Neural cell (in vitro differentiated cells): Measurements from ENCODE around the gene MFF. TPM values are rescaled to one million over a fixed set of nuclear protein-coding genes. Genes with fewer than 3 reads are reported as not detected.

ENCODE experiments used
- H2AFZ ChIP-seq: fragments of 200-600, 300-800 bp; sonication (generic), shearing (Covaris generic); 2 replicates; pipeline ENCODE4 v1.6.0; 2014; ENCODE audit warnings: low read depth, mild to moderate bottlenecking, antibody characterized with exemption, low read length, moderate library complexity
- H3F3A ChIP-seq: fragments of 200-600 bp; shearing (Covaris generic); 2 replicates; pipeline ENCODE4 v1.6.1; 2016; ENCODE audit warnings: mild to moderate bottlenecking, moderate library complexity, mixed read lengths, antibody characterized with exemption, low read length; ENCODE audit not compliant: insufficient read depth, poor library complexity, severe bottlenecking
- H3K27ac ChIP-seq: fragments of 200-600, 300-800 bp; sonication (generic), shearing (Covaris generic); 2 replicates; pipeline ENCODE4 v1.5.1; 2014; ENCODE audit warnings: mild to moderate bottlenecking, low read length, moderate library complexity
- H3K27me3 ChIP-seq: fragments of 300-800, 200-600 bp; sonication (generic), shearing (Covaris generic); 2 replicates; pipeline ENCODE4 v1.6.0; 2014; ENCODE audit warnings: mild to moderate bottlenecking, low read depth, low read length, moderate library complexity; ENCODE audit not compliant: insufficient read depth
- H3K36me3 ChIP-seq: fragments of 300-800, 200-600 bp; sonication (generic), shearing (Covaris generic); 2 replicates; pipeline ENCODE4 v1.5.1; 2014; ENCODE audit warnings: mild to moderate bottlenecking, antibody characterized with exemption, low read length, moderate library complexity; ENCODE audit not compliant: insufficient read depth
- H3K4me2 ChIP-seq: fragments of 300-800, 200-600 bp; sonication (generic), shearing (Covaris generic); 2 replicates; pipeline ENCODE4 v1.6.0; 2014; ENCODE audit warnings: mild to moderate bottlenecking, low read length
- H3K4me3 ChIP-seq: fragments of 300-800, 200-600 bp; sonication (generic), shearing (Covaris generic); 2 replicates; pipeline ENCODE4 v1.5.1; 2014; ENCODE audit warnings: mild to moderate bottlenecking, low read length, moderate library complexity
- H3K79me2 ChIP-seq: fragments of 200-600 bp; shearing (Covaris generic); replicated peaks from 2 replicates; pipeline ENCODE4 v1.6.0; 2014; ENCODE audit warnings: mild to moderate bottlenecking, low read length, moderate library complexity; ENCODE audit not compliant: insufficient read depth
- H3K9ac ChIP-seq: fragments of 300-800, 200-600 bp; sonication (generic), shearing (Covaris generic); 2 replicates; pipeline ENCODE4 v1.6.1; 2016; ENCODE audit warnings: mild to moderate bottlenecking, low read length, mixed read lengths
- H3K9me2 ChIP-seq: fragments of 200-600 bp; shearing (Covaris generic); 2 replicates; pipeline ENCODE4 v1.6.1; 2016; ENCODE audit warnings: mild to moderate bottlenecking, low read length, mixed read lengths; ENCODE audit not compliant: insufficient read depth
- H3K9me3 ChIP-seq: fragments of 200-600, 300-800 bp; sonication (generic), shearing (Covaris generic); 2 replicates; pipeline ENCODE4 v1.6.1; 2016; ENCODE audit warnings: mild to moderate bottlenecking, mixed run types, low read length, moderate library complexity, mixed read lengths
- H4K20me1 ChIP-seq: fragments of 200-600 bp; shearing (Covaris generic); 2 replicates; pipeline ENCODE4 v1.6.1; 2016; ENCODE audit warnings: mild to moderate bottlenecking, mixed run types; ENCODE audit not compliant: insufficient read depth
- EP300 ChIP-seq: fragments of 450-650 bp; conservative IDR thresholded peaks from 2 replicates; pipeline ENCODE4 v1.6.1; 2014; ENCODE audit warnings: antibody characterized with exemption, mild to moderate bottlenecking, moderate library complexity; ENCODE audit not compliant: poor library complexity, severe bottlenecking
- EZH2 ChIP-seq: fragments of 200-600, 300-800 bp; shearing (Covaris generic), sonication (generic); IDR thresholded peaks from 2 replicates; pipeline ENCODE4 v1.6.1; 2014; ENCODE audit warnings: antibody characterized with exemption, low read length, borderline replicate concordance, mild to moderate bottlenecking; ENCODE audit not compliant: insufficient read depth, poor library complexity, severe bottlenecking
- MXI1 ChIP-seq: fragments of 450-650 bp; conservative IDR thresholded peaks from 2 replicates; pipeline ENCODE4 v1.6.1; 2014; ENCODE audit warnings: antibody characterized with exemption, mild to moderate bottlenecking; ENCODE audit not compliant: poor library complexity, severe bottlenecking
- POLR2AphosphoS5 ChIP-seq: IDR thresholded peaks from 2 replicates; pipeline ENCODE4 v1.6.1; 2012
- RAD21 ChIP-seq: fragments of 450-650 bp; conservative IDR thresholded peaks from 2 replicates; pipeline ENCODE4 v1.6.1; 2014; ENCODE audit warnings: antibody characterized with exemption, mild to moderate bottlenecking, moderate library complexity
- SMC3 ChIP-seq: fragments of 450-650 bp; conservative IDR thresholded peaks from 2 replicates; pipeline ENCODE4 v1.6.1; 2014; ENCODE audit warnings: antibody characterized with exemption, mild to moderate bottlenecking, moderate library complexity; ENCODE audit not compliant: poor library complexity
- TAF1 ChIP-seq: IDR thresholded peaks from 2 replicates; pipeline ENCODE4 v1.6.1; 2012; ENCODE audit warnings: low read depth
- polyA plus RNA-seq: library from polyadenylated mRNA; depleted of rRNA; stranded (reverse); fragments of >200 nt; gene quantifications from 2 replicates; pipeline ENCODE4 v1.2.3, GENCODE V29; 2014
- TF ChIP-seq, protein P1 (sequence below): fragments of 450-650 bp; IDR thresholded peaks from 2 replicates; pipeline ENCODE4 v1.5.1; 2014; ENCODE audit warnings: antibody characterized with exemption, mild to moderate bottlenecking, moderate library complexity; ENCODE audit not compliant: poor library complexity, severe bottlenecking
- TF ChIP-seq, protein P2 (sequence below): IDR thresholded peaks from 2 replicates; pipeline ENCODE4 v1.6.1; 2012; ENCODE audit warnings: borderline replicate concordance

The MFF gene
- polyA plus RNA-seq, 1 donor from 2014 or later: 192 TPM

DNA sequence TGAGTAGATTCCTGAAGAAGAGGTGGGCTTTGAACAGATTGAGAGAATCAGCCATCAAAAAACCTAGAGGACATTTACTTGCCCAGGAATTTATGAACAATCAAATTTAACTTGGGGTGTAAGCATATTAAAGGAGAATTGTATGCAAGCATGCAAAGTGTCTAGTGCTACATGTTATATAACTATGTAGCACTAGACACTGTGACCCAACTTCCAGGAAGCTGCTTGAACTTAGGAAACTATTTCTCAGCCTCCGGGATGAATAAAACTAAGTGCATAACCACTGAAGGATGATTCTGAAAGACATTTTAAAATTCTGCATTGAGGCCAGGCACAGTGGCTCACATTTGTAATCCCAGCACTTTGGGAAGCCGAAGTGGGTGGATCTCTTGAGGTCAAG is 12.4 kb downstream of the MFF start:
- TF ChIP-seq EP300: no peak
- TF ChIP-seq MXI1: no peak
- no peak for TF ChIP-seq EZH2
- no peak for TF ChIP-seq POLR2AphosphoS5
- TF ChIP-seq, protein P1, sequence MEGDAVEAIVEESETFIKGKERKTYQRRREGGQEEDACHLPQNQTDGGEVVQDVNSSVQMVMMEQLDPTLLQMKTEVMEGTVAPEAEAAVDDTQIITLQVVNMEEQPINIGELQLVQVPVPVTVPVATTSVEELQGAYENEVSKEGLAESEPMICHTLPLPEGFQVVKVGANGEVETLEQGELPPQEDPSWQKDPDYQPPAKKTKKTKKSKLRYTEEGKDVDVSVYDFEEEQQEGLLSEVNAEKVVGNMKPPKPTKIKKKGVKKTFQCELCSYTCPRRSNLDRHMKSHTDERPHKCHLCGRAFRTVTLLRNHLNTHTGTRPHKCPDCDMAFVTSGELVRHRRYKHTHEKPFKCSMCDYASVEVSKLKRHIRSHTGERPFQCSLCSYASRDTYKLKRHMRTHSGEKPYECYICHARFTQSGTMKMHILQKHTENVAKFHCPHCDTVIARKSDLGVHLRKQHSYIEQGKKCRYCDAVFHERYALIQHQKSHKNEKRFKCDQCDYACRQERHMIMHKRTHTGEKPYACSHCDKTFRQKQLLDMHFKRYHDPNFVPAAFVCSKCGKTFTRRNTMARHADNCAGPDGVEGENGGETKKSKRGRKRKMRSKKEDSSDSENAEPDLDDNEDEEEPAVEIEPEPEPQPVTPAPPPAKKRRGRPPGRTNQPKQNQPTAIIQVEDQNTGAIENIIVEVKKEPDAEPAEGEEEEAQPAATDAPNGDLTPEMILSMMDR: no peak
- no peak for TF ChIP-seq RAD21
- no peak for TF ChIP-seq TAF1
- TF ChIP-seq, protein P2, sequence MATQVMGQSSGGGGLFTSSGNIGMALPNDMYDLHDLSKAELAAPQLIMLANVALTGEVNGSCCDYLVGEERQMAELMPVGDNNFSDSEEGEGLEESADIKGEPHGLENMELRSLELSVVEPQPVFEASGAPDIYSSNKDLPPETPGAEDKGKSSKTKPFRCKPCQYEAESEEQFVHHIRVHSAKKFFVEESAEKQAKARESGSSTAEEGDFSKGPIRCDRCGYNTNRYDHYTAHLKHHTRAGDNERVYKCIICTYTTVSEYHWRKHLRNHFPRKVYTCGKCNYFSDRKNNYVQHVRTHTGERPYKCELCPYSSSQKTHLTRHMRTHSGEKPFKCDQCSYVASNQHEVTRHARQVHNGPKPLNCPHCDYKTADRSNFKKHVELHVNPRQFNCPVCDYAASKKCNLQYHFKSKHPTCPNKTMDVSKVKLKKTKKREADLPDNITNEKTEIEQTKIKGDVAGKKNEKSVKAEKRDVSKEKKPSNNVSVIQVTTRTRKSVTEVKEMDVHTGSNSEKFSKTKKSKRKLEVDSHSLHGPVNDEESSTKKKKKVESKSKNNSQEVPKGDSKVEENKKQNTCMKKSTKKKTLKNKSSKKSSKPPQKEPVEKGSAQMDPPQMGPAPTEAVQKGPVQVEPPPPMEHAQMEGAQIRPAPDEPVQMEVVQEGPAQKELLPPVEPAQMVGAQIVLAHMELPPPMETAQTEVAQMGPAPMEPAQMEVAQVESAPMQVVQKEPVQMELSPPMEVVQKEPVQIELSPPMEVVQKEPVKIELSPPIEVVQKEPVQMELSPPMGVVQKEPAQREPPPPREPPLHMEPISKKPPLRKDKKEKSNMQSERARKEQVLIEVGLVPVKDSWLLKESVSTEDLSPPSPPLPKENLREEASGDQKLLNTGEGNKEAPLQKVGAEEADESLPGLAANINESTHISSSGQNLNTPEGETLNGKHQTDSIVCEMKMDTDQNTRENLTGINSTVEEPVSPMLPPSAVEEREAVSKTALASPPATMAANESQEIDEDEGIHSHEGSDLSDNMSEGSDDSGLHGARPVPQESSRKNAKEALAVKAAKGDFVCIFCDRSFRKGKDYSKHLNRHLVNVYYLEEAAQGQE: no peak
- TF ChIP-seq SMC3: no peak
- Histone ChIP-seq H3K9me3 (no peaks in the 10 kb centered on the region), H3K4me2 (no peak overlapping the region), H3F3A (no peaks in the 10 kb centered on the region), H3K9ac (no peak overlapping the region), H4K20me1 (no peaks in the 10 kb centered on the region), H2AFZ (no peak overlapping the region), H3K4me3 (no peak overlapping the region), H3K27me3 (no peaks in the 10 kb centered on the region), H3K27ac (no peak overlapping the region), H3K79me2 (no peaks in the 10 kb centered on the region), H3K9me2 (no peaks in the 10 kb centered on the region), H3K36me3 (peaks cover 12% of the 10 kb centered on the region)

DNA sequence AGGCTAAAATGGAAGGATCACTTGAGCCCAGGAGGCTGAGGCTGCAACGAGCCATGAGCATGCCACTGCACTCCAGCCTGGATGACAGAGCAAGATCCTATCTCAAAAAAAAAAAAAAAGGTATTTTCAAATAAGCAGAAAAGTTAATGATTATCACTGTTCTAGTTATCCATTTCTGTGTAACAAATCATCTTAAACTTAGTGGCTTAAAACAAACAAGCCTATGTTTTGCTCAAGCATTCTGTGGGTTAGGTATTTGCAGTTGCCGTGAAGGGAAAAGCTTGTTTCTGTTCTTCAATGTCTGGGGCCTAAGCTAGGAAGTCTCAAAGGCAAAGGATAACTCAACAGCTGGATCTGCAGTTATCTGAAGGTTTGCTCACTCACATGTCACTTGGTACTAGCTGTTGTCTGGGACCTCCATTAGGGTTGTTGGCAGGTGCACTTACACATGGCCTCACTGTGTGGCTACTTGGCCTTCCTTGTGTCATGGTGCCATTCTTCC is 14.1 kb downstream of the MFF start:
- Histone ChIP-seq H4K20me1 (no peaks in the 10 kb centered on the region), H3K79me2 (no peaks in the 10 kb centered on the region), H3K9me2 (no peaks in the 10 kb centered on the region), H3F3A (no peaks in the 10 kb centered on the region), H3K36me3 (peaks cover 3% of the 10 kb centered on the region), H3K9ac (no peak overlapping the region), H3K27me3 (no peaks in the 10 kb centered on the region), H3K4me2 (no peak overlapping the region), H3K4me3 (no peak overlapping the region), H2AFZ (no peak overlapping the region), H3K9me3 (no peaks in the 10 kb centered on the region), H3K27ac (no peak overlapping the region)
- no peak for TF ChIP-seq RAD21
- TF ChIP-seq, protein P2: no peak
- TF ChIP-seq EP300: no peak
- no peak for TF ChIP-seq TAF1
- no peak for TF ChIP-seq EZH2
- no peak for TF ChIP-seq SMC3
- no peak for TF ChIP-seq MXI1
- TF ChIP-seq POLR2AphosphoS5: no peak
- TF ChIP-seq, protein P1: no peak
